ENCODE data around the gene TNMD. TPM values are rescaled to one million over a fixed set of nuclear protein-coding genes. Genes with fewer than 3 reads are reported as not detected.

Gene TNMD
- total RNA-seq, 4 donors from 2014 or later = 0.49 to 1.4 TPM; not detected in 2

DNA sequence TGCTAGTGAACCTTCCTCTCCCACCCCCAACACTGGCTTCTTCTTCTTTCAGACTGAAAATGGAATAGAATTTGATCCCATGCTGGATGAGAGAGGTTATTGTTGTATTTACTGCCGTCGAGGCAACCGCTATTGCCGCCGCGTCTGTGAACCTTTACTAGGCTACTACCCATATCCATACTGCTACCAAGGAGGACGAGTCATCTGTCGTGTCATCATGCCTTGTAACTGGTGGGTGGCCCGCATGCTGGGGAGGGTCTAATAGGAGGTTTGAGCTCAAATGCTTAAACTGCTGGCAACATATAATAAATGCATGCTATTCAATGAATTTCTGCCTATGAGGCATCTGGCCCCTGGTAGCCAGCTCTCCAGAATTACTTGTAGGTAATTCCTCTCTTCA, 14.7 kb downstream of the TNMD start:
- ATAC-seq (no peak), DNase-seq (no peak)
- intact Hi-C loops (cut with DNase I; ENCODE audit: low total_unique reads) (no loop called here), in situ Hi-C loops (cut with MboI; ENCODE audit: low sequenced_read_pairs in 4 of 4) (no loop called here)
- TF ChIP-seq, protein P1, sequence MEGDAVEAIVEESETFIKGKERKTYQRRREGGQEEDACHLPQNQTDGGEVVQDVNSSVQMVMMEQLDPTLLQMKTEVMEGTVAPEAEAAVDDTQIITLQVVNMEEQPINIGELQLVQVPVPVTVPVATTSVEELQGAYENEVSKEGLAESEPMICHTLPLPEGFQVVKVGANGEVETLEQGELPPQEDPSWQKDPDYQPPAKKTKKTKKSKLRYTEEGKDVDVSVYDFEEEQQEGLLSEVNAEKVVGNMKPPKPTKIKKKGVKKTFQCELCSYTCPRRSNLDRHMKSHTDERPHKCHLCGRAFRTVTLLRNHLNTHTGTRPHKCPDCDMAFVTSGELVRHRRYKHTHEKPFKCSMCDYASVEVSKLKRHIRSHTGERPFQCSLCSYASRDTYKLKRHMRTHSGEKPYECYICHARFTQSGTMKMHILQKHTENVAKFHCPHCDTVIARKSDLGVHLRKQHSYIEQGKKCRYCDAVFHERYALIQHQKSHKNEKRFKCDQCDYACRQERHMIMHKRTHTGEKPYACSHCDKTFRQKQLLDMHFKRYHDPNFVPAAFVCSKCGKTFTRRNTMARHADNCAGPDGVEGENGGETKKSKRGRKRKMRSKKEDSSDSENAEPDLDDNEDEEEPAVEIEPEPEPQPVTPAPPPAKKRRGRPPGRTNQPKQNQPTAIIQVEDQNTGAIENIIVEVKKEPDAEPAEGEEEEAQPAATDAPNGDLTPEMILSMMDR (IDR thresholded peaks at IDR 0.05 in 4 of 5, conservative IDR thresholded peaks at IDR 0.05 in 1 of 5) = no peak
- TF ChIP-seq POLR2A (IDR thresholded peaks at IDR 0.05) = no peak
- Histone ChIP-seq H3K27me3 (peaks cover 0 to 2% (median 0%) of the 10 kb centered on the region in 3 donors), H3K27ac (no peak overlapping the region), H3K4me3 (no peak overlapping the region), H3K9me3 (no peaks in the 10 kb centered on the region), H3K36me3 (no peaks in the 10 kb centered on the region), H3K4me1 (no peaks in the 10 kb centered on the region)

DNA sequence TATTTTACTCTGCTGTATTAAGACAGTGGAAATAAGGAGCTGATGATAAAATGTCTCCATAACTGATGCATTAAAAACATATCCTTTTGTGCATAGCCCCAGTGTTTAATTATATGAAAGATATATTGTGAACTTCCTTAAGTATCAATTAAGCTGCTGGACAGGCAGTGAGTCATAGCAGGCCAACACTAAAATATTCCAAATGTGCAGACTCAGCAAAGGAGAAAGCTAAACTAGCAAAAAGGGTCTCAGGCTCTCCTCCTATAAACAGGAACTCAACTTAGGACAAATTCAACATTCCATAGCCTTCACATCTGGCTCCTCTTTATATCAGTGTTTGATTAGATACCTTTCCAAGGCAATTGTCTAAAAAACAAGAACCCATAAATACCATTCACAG, 15.6 kb downstream of the TNMD start:
- TF ChIP-seq, protein P1 (IDR thresholded peaks at IDR 0.05 in 4 of 5, conservative IDR thresholded peaks at IDR 0.05 in 1 of 5) = no peak
- TF ChIP-seq POLR2A (IDR thresholded peaks at IDR 0.05) = no peak
- Histone ChIP-seq H3K9me3 (no peaks in the 10 kb centered on the region), H3K36me3 (no peaks in the 10 kb centered on the region), H3K27ac (no peak overlapping the region), H3K4me3 (no peak overlapping the region), H3K4me1 (no peaks in the 10 kb centered on the region), H3K27me3 (no peaks in the 10 kb centered on the region)
- in situ Hi-C loops (cut with MboI; ENCODE audit: low sequenced_read_pairs in 4 of 4) = no loop called here
- intact Hi-C loops (cut with DNase I; ENCODE audit: low total_unique reads) = no loop called here
- DNase-seq (no peak), ATAC-seq (no peak)

DNA sequence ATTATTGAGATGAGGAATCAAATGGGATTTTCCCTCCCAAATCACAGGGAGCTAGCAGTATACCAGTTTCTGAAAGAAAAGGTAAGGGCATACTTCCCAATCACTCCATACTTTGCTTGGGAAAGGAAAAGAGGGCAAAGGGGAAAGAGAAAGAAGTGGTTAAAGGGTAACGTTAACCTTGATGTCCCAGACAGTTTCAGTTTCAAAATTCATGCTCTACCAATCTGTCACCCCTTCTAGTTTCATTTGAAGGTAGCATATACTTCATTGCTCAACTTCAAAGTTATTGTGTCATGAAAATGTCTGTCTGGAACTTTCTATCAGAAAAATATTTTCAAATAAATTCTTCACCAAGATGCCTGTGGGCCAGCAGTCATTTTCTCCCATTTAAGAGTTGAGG, 16.0 kb downstream of the TNMD start:
- intact Hi-C loops (cut with DNase I; ENCODE audit: low total_unique reads) (no loop called here), in situ Hi-C loops (cut with MboI; ENCODE audit: low sequenced_read_pairs in 4 of 4) (no loop called here)
- no peak for ATAC-seq
- Histone ChIP-seq H3K27me3 (no peaks in the 10 kb centered on the region), H3K9me3 (no peaks in the 10 kb centered on the region), H3K36me3 (no peaks in the 10 kb centered on the region), H3K27ac (no peak overlapping the region), H3K4me1 (no peaks in the 10 kb centered on the region), H3K4me3 (no peak overlapping the region)
- DNase-seq = no peak
- no peak for TF ChIP-seq POLR2A (IDR thresholded peaks at IDR 0.05)
- TF ChIP-seq, protein P1 (IDR thresholded peaks at IDR 0.05 in 4 of 5, conservative IDR thresholded peaks at IDR 0.05 in 1 of 5) = no peak

DNA sequence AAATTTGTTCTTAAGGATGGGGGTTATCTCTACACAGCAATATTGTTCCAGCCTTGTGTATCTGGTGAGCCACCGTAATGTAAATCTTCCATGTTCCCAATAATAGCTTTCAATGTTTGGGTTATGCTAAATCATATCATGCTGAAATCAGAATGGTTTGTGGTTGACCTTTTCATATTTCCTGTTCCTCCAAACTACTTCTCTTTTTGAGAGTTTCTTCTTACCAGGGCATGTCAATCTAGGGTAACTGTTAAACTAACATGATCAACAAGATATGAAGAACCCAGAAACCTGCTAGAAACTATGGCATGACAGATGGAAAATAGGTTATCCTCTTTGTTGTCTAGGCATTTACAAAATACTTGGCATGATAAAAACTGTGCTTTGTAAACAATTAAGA, 22.0 kb downstream of the TNMD start:
- H3K9me3 ChIP-seq = no peaks in the 10 kb centered on the region
- no peaks in the 10 kb centered on the region for H3K4me1 ChIP-seq
- no peak overlapping the region for H3K27ac ChIP-seq
- no peaks in the 10 kb centered on the region for H3K36me3 ChIP-seq
- intact Hi-C loops (cut with DNase I; ENCODE audit: low total_unique reads) = no loop called here
- H3K4me3 ChIP-seq = no peak overlapping the region
- DNase-seq (no peak), ATAC-seq (no peak)
- no peak for TF ChIP-seq POLR2A (IDR thresholded peaks at IDR 0.05)
- TF ChIP-seq, protein P1 (IDR thresholded peaks at IDR 0.05 in 4 of 5, conservative IDR thresholded peaks at IDR 0.05 in 1 of 5) = no peak
- no peaks in the 10 kb centered on the region for H3K27me3 ChIP-seq
- in situ Hi-C loops (cut with MboI; ENCODE audit: low sequenced_read_pairs in 4 of 4) = no loop called here

DNA sequence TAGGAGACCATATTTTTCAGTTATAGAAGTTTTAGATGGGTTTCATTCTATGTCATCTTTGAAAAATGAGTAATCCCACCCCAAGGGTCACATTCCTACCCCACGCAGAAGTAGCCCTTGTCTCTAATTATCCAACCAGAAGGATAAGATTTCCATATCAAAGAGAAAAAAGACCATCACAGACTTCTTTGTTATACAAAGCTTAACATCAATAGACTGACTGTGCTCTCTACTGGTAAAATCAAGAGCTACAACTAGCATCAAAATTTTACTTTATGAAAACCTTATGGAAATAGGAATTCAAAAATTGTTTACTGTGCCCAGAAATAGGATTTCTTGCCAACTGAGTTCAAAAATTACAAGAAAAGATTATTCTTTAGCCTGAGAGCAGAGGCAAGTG, 24.9 kb downstream of the TNMD start:
- no peak for TF ChIP-seq POLR2A (IDR thresholded peaks at IDR 0.05)
- TF ChIP-seq, protein P1 (IDR thresholded peaks at IDR 0.05 in 4 of 5, conservative IDR thresholded peaks at IDR 0.05 in 1 of 5) = no peak
- in situ Hi-C loops (cut with MboI; ENCODE audit: low sequenced_read_pairs in 4 of 4) = no loop called here
- Histone ChIP-seq H3K27me3 (no peaks in the 10 kb centered on the region), H3K27ac (no peak overlapping the region), H3K4me1 (no peaks in the 10 kb centered on the region), H3K4me3 (no peak overlapping the region), H3K9me3 (no peaks in the 10 kb centered on the region), H3K36me3 (no peaks in the 10 kb centered on the region)
- intact Hi-C loops (cut with DNase I; ENCODE audit: low total_unique reads) = no loop called here
- DNase-seq (no peak), ATAC-seq (no peak)
